NCI-H1105 (cell line): Measurements from ENCODE around the gene CTNND2.
"Not testable (repeated sequence)": the region's sequence is repeated elsewhere in the genome, so short reads cannot be mapped to it uniquely, and the experiment has no call there.

ENCODE experiments used
- DNase-seq: peaks from one replicate; lab custom pipeline; 2025; lab: John Stamatoyannopoulos, UW

The CTNND2 gene

GRCh38 chr5:11319836-11320580 lies 584.2 kb downstream of the CTNND2 start:
- DNase-seq = no peak

GRCh38 chr5:11313694-11314093 lies 590.6 kb downstream of the CTNND2 start:
- not testable (repeated sequence) for DNase-seq

- no peak for DNase-seq
These were observed 592.5 kb downstream of the CTNND2 start for GRCh38 chr5:11311731-11312130.

GRCh38 chr5:11311272-11311671 lies 593.0 kb downstream of the CTNND2 start:
- no peak for DNase-seq

GRCh38 chr5:11310158-11310557 lies 594.1 kb downstream of the CTNND2 start:
- DNase-seq = no peak

- no peak for DNase-seq
These were observed 597.9 kb downstream of the CTNND2 start for GRCh38 chr5:11306365-11306764.

- no peak for DNase-seq
These were observed 599.0 kb downstream of the CTNND2 start for GRCh38 chr5:11305245-11305644.

GRCh38 chr5:11304641-11305040 lies 599.6 kb downstream of the CTNND2 start:
- DNase-seq = no peak

- no peak for DNase-seq
These were observed 601.6 kb downstream of the CTNND2 start for GRCh38 chr5:11302663-11303062.

GRCh38 chr5:11301171-11301570 lies 603.1 kb downstream of the CTNND2 start:
- DNase-seq = no peak

GRCh38 chr5:11300736-11301135 lies 603.5 kb downstream of the CTNND2 start:
- no peak for DNase-seq

GRCh38 chr5:11298877-11299276 lies 605.4 kb downstream of the CTNND2 start:
- DNase-seq = no peak

- DNase-seq = no peak
These were observed 610.7 kb downstream of the CTNND2 start for GRCh38 chr5:11293523-11293922.

GRCh38 chr5:11292648-11293356 lies 611.4 kb downstream of the CTNND2 start:
- DNase-seq = no peak

GRCh38 chr5:11289733-11290132 lies 614.5 kb downstream of the CTNND2 start:
- no peak for DNase-seq

GRCh38 chr5:11289208-11289607 lies 615.0 kb downstream of the CTNND2 start:
- DNase-seq = no peak

- no peak for DNase-seq
These were observed 622.4 kb downstream of the CTNND2 start for GRCh38 chr5:11281842-11282241.

- DNase-seq = no peak
These were observed 626.9 kb downstream of the CTNND2 start for GRCh38 chr5:11277323-11277722.

- no peak for DNase-seq
These were observed 630.9 kb downstream of the CTNND2 start for GRCh38 chr5:11273180-11273903.

- no peak for DNase-seq
These were observed 634.7 kb downstream of the CTNND2 start for GRCh38 chr5:11269515-11269914.

- DNase-seq = no peak
These were observed 635.4 kb downstream of the CTNND2 start for GRCh38 chr5:11268891-11269290.

GRCh38 chr5:11266331-11266730 lies 637.9 kb downstream of the CTNND2 start:
- DNase-seq = no peak

- no peak for DNase-seq
These were observed 643.0 kb downstream of the CTNND2 start for GRCh38 chr5:11261241-11261640.
